Measurements from ENCODE around the gene MAPK12. TPM values are rescaled to one million over a fixed set of nuclear protein-coding genes. Genes with fewer than 3 reads are reported as not detected.

Gene MAPK12
- total RNA-seq, 1 experiment from 2014 or later: 21.1 TPM

DNA sequence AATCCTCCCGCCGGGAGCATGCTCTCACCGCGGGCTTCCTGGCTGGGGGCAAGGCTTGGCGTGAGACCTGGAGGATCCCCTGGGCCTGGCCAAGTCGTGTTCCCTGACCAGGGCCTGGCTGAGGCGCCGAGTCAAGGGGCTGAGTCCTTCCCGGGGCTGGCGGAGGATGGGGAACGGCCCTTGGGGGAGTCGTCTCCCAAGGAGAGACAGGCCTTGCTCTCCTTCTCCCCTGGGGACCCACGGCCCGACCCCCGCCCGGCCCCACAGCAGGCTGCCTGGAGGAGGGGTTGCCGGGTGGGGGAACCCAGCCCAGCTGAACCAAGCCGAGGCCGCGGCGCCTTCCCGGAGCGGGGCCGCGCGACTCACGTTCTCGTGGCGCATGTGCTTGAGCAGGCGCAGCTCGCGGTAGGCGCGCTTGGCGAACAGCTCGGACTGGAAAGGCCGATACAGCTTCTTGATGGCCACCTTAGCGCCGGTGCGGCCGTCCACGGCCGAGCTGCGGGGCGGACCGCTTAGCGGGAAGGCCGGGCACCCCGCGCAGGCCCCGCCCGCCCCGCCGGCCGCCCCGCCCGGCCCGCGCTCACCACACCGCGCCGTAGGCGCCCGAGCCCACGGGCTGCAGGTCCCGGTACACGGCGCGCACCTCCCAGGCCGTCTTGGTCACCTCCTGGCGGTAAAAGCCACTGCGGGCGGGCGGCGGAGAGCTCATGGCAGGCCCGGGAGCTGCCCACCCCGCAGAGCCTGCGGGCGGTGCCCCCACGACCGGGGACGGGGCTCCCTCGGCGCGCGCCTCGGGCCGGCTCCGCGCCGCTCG is 475 bp downstream of the MAPK12 start:
- no peaks in the 10 kb centered on the region for H3K27me3 Mint-ChIP-seq (ENCODE audit: unreplicated experiment)
- no peak overlapping the region for H3K27ac Mint-ChIP-seq (ENCODE audit: unreplicated experiment)
- intact Hi-C loops (cut with micrococcal nuclease; ENCODE audit: unreplicated experiment): no loop called here
- H3K4me3 Mint-ChIP-seq (ENCODE audit: low read depth, unreplicated experiment): peak overlapping the region; percentile 58
- H3K36me3 Mint-ChIP-seq (ENCODE audit: insufficient read depth, unreplicated experiment): peaks cover 21% of the 10 kb centered on the region
- peak; percentile 55 for DNase-seq
- peaks cover 9% of the 10 kb centered on the region for H3K4me1 Mint-ChIP-seq (ENCODE audit: low read depth, unreplicated experiment)
- no TSS peak for BruUV-seq (replicated peaks)
- CTCF ChIA-PET: no interaction called here
- TF ChIP-seq CTCF (IDR thresholded peaks at IDR 0.05; ENCODE audit: unreplicated experiment): no peak
- no peaks in the 10 kb centered on the region for H3K9me3 Mint-ChIP-seq (ENCODE audit: low read depth, unreplicated experiment)

- Mint-ChIP-seq H3K4me1 (ENCODE audit: low read depth, unreplicated experiment) (peaks cover 9% of the 10 kb centered on the region), H3K4me3 (ENCODE audit: low read depth, unreplicated experiment) (peak overlapping the region; percentile 58), H3K36me3 (ENCODE audit: insufficient read depth, unreplicated experiment) (peaks cover 21% of the 10 kb centered on the region), H3K27ac (ENCODE audit: unreplicated experiment) (no peak overlapping the region), H3K9me3 (ENCODE audit: low read depth, unreplicated experiment) (no peaks in the 10 kb centered on the region), H3K27me3 (ENCODE audit: unreplicated experiment) (no peaks in the 10 kb centered on the region)
- intact Hi-C loops (cut with micrococcal nuclease; ENCODE audit: unreplicated experiment): no loop called here
- no peak for TF ChIP-seq CTCF (IDR thresholded peaks at IDR 0.05; ENCODE audit: unreplicated experiment)
- DNase-seq: no peak
- CTCF ChIA-PET: no interaction called here
- no TSS peak for BruUV-seq (replicated peaks)
These were observed 1.1 kb downstream of the MAPK12 start for GRCh38 chr22:50260434-50260800.

DNA sequence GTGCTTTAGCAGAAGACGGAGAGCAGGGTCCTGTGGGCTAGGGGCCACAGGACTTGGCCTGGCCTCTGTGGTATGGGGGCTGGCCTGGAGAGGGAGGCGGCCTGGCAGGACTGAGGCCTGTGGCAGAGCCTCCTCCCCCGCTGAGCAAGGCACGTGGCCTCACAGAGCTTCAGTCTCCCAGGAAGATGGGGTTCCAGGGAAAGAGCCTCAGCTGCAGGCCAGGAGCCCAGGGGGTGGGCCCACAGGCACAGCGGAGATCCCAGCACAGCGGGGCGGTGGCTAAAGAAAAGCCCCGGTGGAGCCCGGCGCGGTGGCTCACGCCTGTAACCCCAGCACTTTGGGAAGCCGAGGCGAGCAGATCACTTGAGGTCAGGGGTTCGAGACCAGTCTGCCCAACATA is 2.2 kb downstream of the MAPK12 start:
- BruUV-seq (replicated peaks): no TSS peak
- Mint-ChIP-seq H3K4me3 (ENCODE audit: low read depth, unreplicated experiment) (peak overlapping the region; percentile 58), H3K27ac (ENCODE audit: unreplicated experiment) (no peak overlapping the region), H3K27me3 (ENCODE audit: unreplicated experiment) (no peaks in the 10 kb centered on the region), H3K9me3 (ENCODE audit: low read depth, unreplicated experiment) (no peaks in the 10 kb centered on the region), H3K36me3 (ENCODE audit: insufficient read depth, unreplicated experiment) (peaks cover 25% of the 10 kb centered on the region), H3K4me1 (ENCODE audit: low read depth, unreplicated experiment) (peaks cover 9% of the 10 kb centered on the region)
- CTCF ChIA-PET: interaction anchor here (0.7 kb wide), 1 partner anchor 110 kb away, joined by 4 read pairs; no protein-coding TSS in a partner anchor
- no peak for DNase-seq
- TF ChIP-seq CTCF (IDR thresholded peaks at IDR 0.05; ENCODE audit: unreplicated experiment): no peak
- intact Hi-C loops (cut with micrococcal nuclease; ENCODE audit: unreplicated experiment): no loop called here

DNA sequence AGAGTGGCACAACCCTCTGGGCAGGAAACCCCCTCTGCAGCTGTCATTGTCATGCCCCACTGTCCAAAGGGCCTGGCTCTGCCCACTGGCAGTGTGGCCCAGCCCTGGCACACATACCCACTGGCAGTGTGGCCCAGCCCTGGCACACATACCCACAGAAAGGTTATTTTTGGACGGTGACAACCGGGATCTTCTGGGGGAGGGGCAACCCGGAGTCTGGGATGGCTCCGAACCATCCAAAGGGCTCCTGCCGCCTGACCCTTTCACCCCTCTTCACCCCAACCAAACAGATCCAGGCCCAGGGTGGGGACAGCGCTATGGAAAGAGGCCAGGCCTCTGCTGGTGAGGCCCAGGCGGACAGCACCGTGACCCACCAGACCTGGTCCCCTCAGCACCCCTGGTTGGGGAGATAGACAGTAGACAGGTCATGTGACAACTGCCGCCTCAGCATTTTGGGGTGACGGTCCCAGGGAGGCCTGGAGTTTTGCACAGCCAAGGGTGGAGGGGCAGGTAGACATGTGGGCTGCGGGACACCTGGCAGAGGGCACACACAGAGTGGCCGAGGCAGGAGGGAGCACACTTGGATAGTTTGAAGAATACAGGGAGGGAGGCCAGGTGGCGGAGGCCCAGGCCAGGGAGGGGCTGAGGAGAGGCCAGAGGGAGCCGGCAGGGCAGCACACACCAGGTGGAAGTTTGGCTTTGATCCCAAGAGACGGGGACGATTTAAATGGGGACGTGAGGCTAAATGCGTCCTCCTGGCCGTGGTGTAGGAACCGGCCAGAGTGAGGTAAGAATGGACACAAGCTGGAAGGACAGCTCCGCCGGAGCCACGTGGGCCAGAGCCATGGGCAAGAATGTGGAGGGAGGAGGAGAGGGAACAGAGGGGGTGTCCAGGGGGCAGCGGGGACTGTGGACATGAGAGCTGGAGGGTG is 2.9 kb downstream of the MAPK12 start:
- peaks cover 29% of the 10 kb centered on the region for H3K36me3 Mint-ChIP-seq (ENCODE audit: insufficient read depth, unreplicated experiment)
- CTCF ChIA-PET: no interaction called here
- H3K4me1 Mint-ChIP-seq (ENCODE audit: low read depth, unreplicated experiment): peaks cover 9% of the 10 kb centered on the region
- H3K9me3 Mint-ChIP-seq (ENCODE audit: low read depth, unreplicated experiment): no peaks in the 10 kb centered on the region
- H3K27me3 Mint-ChIP-seq (ENCODE audit: unreplicated experiment): no peaks in the 10 kb centered on the region
- BruUV-seq (replicated peaks): no TSS peak
- no peak overlapping the region for H3K27ac Mint-ChIP-seq (ENCODE audit: unreplicated experiment)
- no peak for TF ChIP-seq CTCF (IDR thresholded peaks at IDR 0.05; ENCODE audit: unreplicated experiment)
- no peak for DNase-seq
- intact Hi-C loops (cut with micrococcal nuclease; ENCODE audit: unreplicated experiment): no loop called here
- H3K4me3 Mint-ChIP-seq (ENCODE audit: low read depth, unreplicated experiment): peak overlapping the region; percentile 58
